GM12892 (cell line): ENCODE data around the gene CTNNA3.

ENCODE experiments used
- POLR2AphosphoS5 ChIP-seq: IDR thresholded peaks from 2 replicates; pipeline ENCODE4 v1.6.1; 2011; ENCODE audit warnings: low read depth, low read length, control low read depth
- TAF1 ChIP-seq: IDR thresholded peaks from 2 replicates; pipeline ENCODE4 v1.6.1; 2011; ENCODE audit warnings: low read depth, mild to moderate bottlenecking, control low read depth, low read length, borderline replicate concordance

- TF ChIP-seq TAF1, result no peak
- no peak for TF ChIP-seq POLR2AphosphoS5
These were observed 690.0 kb downstream of the CTNNA3 start for GRCh38 chr10:67005981-67006380.
